B cell (primary cell): ENCODE measurements around the gene LRCH1. TPM values are rescaled to one million over a fixed set of nuclear protein-coding genes. Genes with fewer than 3 reads are reported as not detected.

Experiments
- ATAC-seq: fragments of 200-7000 bp; cut with Tn5 transposase; one replicate; pipeline ENCODE4 v1.10.0; 2021; ENCODE audit warnings: low read depth, mild to moderate bottlenecking, moderate number of reproducible peaks, moderate library complexity
- CTCF ChIA-PET: fragments of 350-600 bp; sonication (Branson Sonifier 250); formaldehyde crosslinking; loops from one replicate; lab custom pipeline; 2021; ENCODE audit warnings: antibody characterized with exemption, inconsistent platforms; lab: Charles Lee
- POLR2A ChIA-PET: fragments of 350-600 bp; sonication (Branson Sonifier 250); formaldehyde crosslinking; loops from one replicate; lab custom pipeline; 2021; ENCODE audit warnings: antibody characterized with exemption; lab: Charles Lee
- DNase-seq: peaks from one replicate; pipeline ENCODE4 v3.0.0; 2013
- H2AFZ ChIP-seq: 2 replicates; pipeline ENCODE4 v1.6.1; 2012; ENCODE audit warnings: mild to moderate bottlenecking, low read depth, low read length; ENCODE audit not compliant: insufficient read depth, poor library complexity, severe bottlenecking
- H3K27ac ChIP-seq, 2 donors: 1 replicate in 1 of 2; 2 replicates in 1 of 2; pipeline ENCODE4 v1.5.1; 2012 to 2013; ENCODE audit warnings: low read length in 2 of 2, mild to moderate bottlenecking in 2 of 2, moderate library complexity in 1 of 2
- H3K27me3 ChIP-seq, 4 experiments: fragments of 200-600 bp in 1 of 4; sonication (generic) in 1 of 4; replicated peaks in 1 of 4; 1 replicate in 2 of 4; 2 replicates in 2 of 4; pipeline versions ENCODE4 v1.6.1 to v1.7.0; 2013 to 2016; ENCODE audit warnings: low read length in 3 of 4, mild to moderate bottlenecking in 2 of 4, mixed read lengths in 1 of 4, moderate library complexity in 1 of 4; ENCODE audit not compliant: insufficient read depth in 4 of 4, control insufficient read depth in 3 of 4; ENCODE audit errors: control extremely low read depth in 1 of 4
- H3K36me3 ChIP-seq, 2 experiments: replicated peaks in 1 of 2; 1 replicate in 1 of 2; 2 replicates in 1 of 2; pipeline versions ENCODE4 v1.6.1 to v1.7.1; 2013; ENCODE audit warnings: low read length in 1 of 2; ENCODE audit not compliant: insufficient read depth in 2 of 2, control insufficient read depth in 1 of 2; ENCODE audit errors: control extremely low read depth in 1 of 2, extremely low read depth in 1 of 2
- H3K4me1 ChIP-seq, 2 donors: fragments of 200-600 bp in 1 of 2; sonication (generic) in 1 of 2; 1 replicate in 1 of 2; 2 replicates in 1 of 2; pipeline versions ENCODE4 v1.5.1 to v1.6.1; 2013 to 2017; ENCODE audit warnings: low read length in 2 of 2; ENCODE audit not compliant: control insufficient read depth in 2 of 2, insufficient read depth in 2 of 2
- H3K4me2 ChIP-seq: replicated peaks from 2 replicates; pipeline ENCODE3; 2012; ENCODE audit warnings: mild to moderate bottlenecking, low read depth, low read length; ENCODE audit not compliant: poor library complexity, severe bottlenecking
- H3K4me3 ChIP-seq, 5 experiments: fragments of 200-600 bp in 1 of 5; sonication (generic) in 1 of 5; 1 replicate in 3 of 5; 2 replicates in 2 of 5; pipeline versions ENCODE4 v1.5.1 to v1.7.0; 2011 to 2016; ENCODE audit warnings: low read length in 4 of 5, mild to moderate bottlenecking in 4 of 5, low read depth in 2 of 5, control low read depth in 1 of 5, moderate library complexity in 1 of 5; ENCODE audit not compliant: insufficient read depth in 1 of 5; ENCODE audit errors: control extremely low read depth in 1 of 5, extremely low read depth in 1 of 5
- H3K79me2 ChIP-seq: fragments of 200-600 bp; sonication (generic); one replicate; pipeline ENCODE4 v1.6.0; 2016; ENCODE audit warnings: low read length; ENCODE audit not compliant: control insufficient read depth, insufficient read depth
- H3K9ac ChIP-seq: fragments of 200-600 bp; sonication (generic); 2 replicates; pipeline ENCODE4 v1.6.1; 2017; ENCODE audit warnings: mild to moderate bottlenecking, low read length, moderate library complexity
- H3K9me3 ChIP-seq, 3 donors: one replicate each; pipeline versions ENCODE4 v1.6.1 to v1.7.1; 2013; ENCODE audit warnings: low read length in 2 of 3; ENCODE audit not compliant: control insufficient read depth in 2 of 3, insufficient read depth in 1 of 3; ENCODE audit errors: control extremely low read depth in 1 of 3
- H4K20me1 ChIP-seq: 2 replicates; pipeline ENCODE4 v1.6.0; 2012; ENCODE audit warnings: mild to moderate bottlenecking, low read length; ENCODE audit not compliant: insufficient read depth, control insufficient read depth, poor library complexity, severe bottlenecking
- H3K27ac Mint-ChIP-seq: one replicate; pipeline ENCODE4 v1.8.0; 2021; ENCODE audit warnings: mixed read lengths
- H3K27me3 Mint-ChIP-seq: one replicate; pipeline ENCODE4 v1.8.0; 2021; ENCODE audit warnings: mixed read lengths
- H3K4me1 Mint-ChIP-seq: one replicate; pipeline ENCODE4 v1.8.0; 2021; ENCODE audit warnings: mixed read lengths
- H3K4me3 Mint-ChIP-seq: one replicate; pipeline ENCODE4 v1.8.0; 2021; ENCODE audit warnings: mixed read lengths
- H3K9me3 Mint-ChIP-seq: one replicate; pipeline ENCODE4 v1.8.0; 2022; ENCODE audit warnings: mixed read lengths; ENCODE audit not compliant: insufficient read depth
- EZH2 ChIP-seq: IDR thresholded peaks from 2 replicates; pipeline ENCODE4 v1.6.1; 2012; ENCODE audit warnings: borderline replicate concordance, low read depth, mild to moderate bottlenecking, moderate library complexity, low read length; ENCODE audit not compliant: insufficient read depth, poor library complexity, severe bottlenecking
- WGBS: methylation state at CpG from one replicate; pipeline ENCODE4 v1.1.5; 2013; ENCODE audit warnings: missing lambda C conversion rate; ENCODE audit not compliant: insufficient coverage; 5-methylcytosine and 5-hydroxymethylcytosine counted together
- intact Hi-C: fragments of 100-400 bp; cut with micrococcal nuclease; formaldehyde crosslinking; loops from one replicate; pipeline ENCODE4 v1.10.0; 2022
- polyA plus RNA-seq: library from polyadenylated mRNA; depleted of rRNA; stranded (reverse); fragments of >200 nt; gene quantifications from 2 replicates; pipeline ENCODE4 v1.2.3, GENCODE V29; 2012
- total RNA-seq, 2 donors: library from RNA; stranded (reverse); fragments of 120-200 nt in 1 of 2; gene quantifications; 1 replicate in 1 of 2; 2 replicates in 1 of 2; pipeline versions ENCODE4 v1.2.3 to v1.2.4, GENCODE V29; 2013 to 2022
- TF ChIP-seq, protein P1 (sequence below): fragments of 200-600 bp; IDR thresholded peaks from one replicate; pipeline ENCODE4 v1.8.0; 2022; ENCODE audit warnings: antibody characterized with exemption, mild to moderate bottlenecking

Gene LRCH1
- total and polyA plus RNA-seq, 2 donors (not counting 1 experiment from before 2014, with no cell fraction given), result 13.0 to 50.3 TPM

DNA sequence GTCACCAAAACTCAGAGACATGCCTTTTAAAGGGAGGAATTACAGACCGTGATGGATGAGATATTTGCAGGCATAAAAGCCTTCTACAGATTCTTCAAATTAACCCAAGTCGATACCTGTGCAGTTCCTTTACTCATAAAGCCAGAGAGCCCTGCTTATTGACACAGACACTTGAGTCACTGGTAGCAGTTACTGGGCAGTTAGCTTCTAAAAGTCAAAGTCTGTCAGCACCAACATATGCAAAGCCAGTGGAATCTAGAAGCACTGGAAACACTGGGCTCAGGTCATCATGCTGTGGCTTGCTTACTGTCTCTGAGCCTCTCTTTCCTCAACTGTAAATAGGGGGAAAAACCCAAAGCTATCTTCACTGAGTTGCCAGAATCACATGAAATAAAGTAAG lies 25.7 kb upstream of the LRCH1 start:
- WGBS, result 88% methylated on average over 1 of the region's 2 CpGs
- Mint-ChIP-seq H3K27ac (no peak overlapping the region), H3K4me1 (no peaks in the 10 kb centered on the region), H3K4me3 (no peak overlapping the region), H3K27me3 (peaks cover 10% of the 10 kb centered on the region), H3K9me3 (no peaks in the 10 kb centered on the region)
- intact Hi-C loops, result no loop called here
- Histone ChIP-seq H3K9me3 (no peaks in the 10 kb centered on the region), H3K4me3 (no peak overlapping the region), H2AFZ (no peak overlapping the region), H3K79me2 (no peaks in the 10 kb centered on the region), H3K36me3 (no peaks in the 10 kb centered on the region), H3K9ac (no peak overlapping the region), H3K27ac (no peak overlapping the region), H3K4me2 (no peak overlapping the region), H3K4me1 (no peaks in the 10 kb centered on the region), H3K27me3 (no peaks in the 10 kb centered on the region), H4K20me1 (no peaks in the 10 kb centered on the region)
- TF ChIP-seq, protein P1, sequence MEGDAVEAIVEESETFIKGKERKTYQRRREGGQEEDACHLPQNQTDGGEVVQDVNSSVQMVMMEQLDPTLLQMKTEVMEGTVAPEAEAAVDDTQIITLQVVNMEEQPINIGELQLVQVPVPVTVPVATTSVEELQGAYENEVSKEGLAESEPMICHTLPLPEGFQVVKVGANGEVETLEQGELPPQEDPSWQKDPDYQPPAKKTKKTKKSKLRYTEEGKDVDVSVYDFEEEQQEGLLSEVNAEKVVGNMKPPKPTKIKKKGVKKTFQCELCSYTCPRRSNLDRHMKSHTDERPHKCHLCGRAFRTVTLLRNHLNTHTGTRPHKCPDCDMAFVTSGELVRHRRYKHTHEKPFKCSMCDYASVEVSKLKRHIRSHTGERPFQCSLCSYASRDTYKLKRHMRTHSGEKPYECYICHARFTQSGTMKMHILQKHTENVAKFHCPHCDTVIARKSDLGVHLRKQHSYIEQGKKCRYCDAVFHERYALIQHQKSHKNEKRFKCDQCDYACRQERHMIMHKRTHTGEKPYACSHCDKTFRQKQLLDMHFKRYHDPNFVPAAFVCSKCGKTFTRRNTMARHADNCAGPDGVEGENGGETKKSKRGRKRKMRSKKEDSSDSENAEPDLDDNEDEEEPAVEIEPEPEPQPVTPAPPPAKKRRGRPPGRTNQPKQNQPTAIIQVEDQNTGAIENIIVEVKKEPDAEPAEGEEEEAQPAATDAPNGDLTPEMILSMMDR, result no peak
- no peak for TF ChIP-seq EZH2
- no peak for ATAC-seq
- DNase-seq, result no peak
- ChIA-PET POLR2A (no interaction called here), CTCF (no interaction called here)

DNA sequence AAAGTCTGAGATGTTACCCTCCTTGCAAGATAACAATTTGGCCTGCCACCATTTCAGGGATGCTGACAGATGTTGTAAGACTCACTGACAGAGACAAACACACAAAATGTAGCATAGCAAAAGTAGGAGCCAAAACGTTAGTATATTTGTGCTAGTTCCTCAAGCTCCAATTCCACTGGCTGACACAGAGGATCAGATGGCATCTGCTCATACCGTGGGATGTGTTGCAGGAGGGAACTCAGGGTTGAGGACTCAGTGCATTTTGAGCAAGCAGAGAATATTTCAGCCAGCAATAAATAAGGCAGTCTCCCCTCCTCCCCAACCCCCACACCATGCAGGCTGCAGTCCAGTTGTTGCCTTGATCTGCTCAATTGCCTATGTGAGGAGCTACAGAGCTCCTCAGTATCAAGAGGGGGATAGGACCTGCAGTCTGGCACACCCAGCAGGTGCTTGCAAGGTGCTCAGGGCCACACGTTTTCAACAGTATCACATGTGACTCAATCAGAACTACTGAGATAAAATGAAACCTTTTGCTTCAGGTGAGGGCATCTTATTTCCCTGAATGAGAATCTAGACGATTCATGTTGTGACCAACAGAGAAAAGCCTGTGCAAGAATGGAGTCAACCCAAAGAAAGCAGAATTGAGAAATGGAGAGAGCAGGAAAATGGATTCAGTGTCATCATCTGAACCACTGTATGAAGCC lies 23.6 kb upstream of the LRCH1 start:
- POLR2A ChIA-PET, result no interaction called here
- H3K36me3 ChIP-seq, result no peaks in the 10 kb centered on the region
- no peaks in the 10 kb centered on the region for H3K9me3 ChIP-seq
- no peaks in the 10 kb centered on the region for H3K4me1 Mint-ChIP-seq
- no peak for TF ChIP-seq EZH2
- TF ChIP-seq, protein P1, result no peak
- no peak overlapping the region for H3K27ac ChIP-seq
- H3K27me3 Mint-ChIP-seq, result peaks cover 10% of the 10 kb centered on the region
- no peaks in the 10 kb centered on the region for H4K20me1 ChIP-seq
- intact Hi-C loops, result no loop called here
- no peak overlapping the region for H3K4me2 ChIP-seq
- H3K27me3 ChIP-seq, result no peaks in the 10 kb centered on the region
- H3K4me3 Mint-ChIP-seq, result no peak overlapping the region
- no peak overlapping the region for H3K27ac Mint-ChIP-seq
- no peak for ATAC-seq
- no peak overlapping the region for H2AFZ ChIP-seq
- no peak overlapping the region for H3K9ac ChIP-seq
- H3K9me3 Mint-ChIP-seq, result no peaks in the 10 kb centered on the region
- H3K4me1 ChIP-seq, result no peaks in the 10 kb centered on the region
- WGBS, result 77% methylated on average over 3 of the region's 4 CpGs
- CTCF ChIA-PET, result interaction anchor here (0.8 kb wide), 1 partner anchor 37 kb away, joined by 3 read pairs; no protein-coding TSS in a partner anchor
- DNase-seq, result no peak
- no peak overlapping the region for H3K4me3 ChIP-seq
- no peaks in the 10 kb centered on the region for H3K79me2 ChIP-seq
